ENCODE measurements around the gene CFAP46. TPM values are rescaled to one million over a fixed set of nuclear protein-coding genes. Genes with fewer than 3 reads are reported as not detected.

CFAP46 gene
- total and polyA plus RNA-seq, 2 of the 4 experiments (the other 2 are of a cell fraction): 1.3 to 1.8 TPM

DNA sequence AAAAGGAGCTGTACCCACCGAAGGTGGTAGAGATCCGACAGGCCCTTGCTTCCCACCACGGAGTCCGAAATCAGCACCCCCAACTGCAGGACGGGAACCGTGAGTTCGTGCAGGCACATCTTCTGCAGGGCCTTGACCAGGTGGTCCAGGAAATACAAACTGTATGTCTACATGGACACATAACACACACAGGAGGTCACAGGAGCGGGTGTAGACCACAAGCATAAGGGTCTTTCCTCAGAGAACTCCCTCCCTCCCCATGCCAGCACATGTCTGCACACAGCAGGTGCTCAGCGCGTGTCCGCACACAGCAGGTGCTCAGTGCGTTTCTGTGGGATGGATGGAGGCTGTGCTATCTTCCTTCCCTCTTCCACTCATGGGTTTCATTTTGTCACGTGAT is 69.7 kb downstream of the CFAP46 start:
- in situ Hi-C loops (cut with MboI; ENCODE audit: low sequenced_read_pairs): no loop called here
- H3K23ac ChIP-seq (ENCODE audit: low read depth, low read length): no peak overlapping the region

More for the DNA sequence above, 69.7 kb downstream of the CFAP46 start:
- no peak overlapping the region for H2AFZ ChIP-seq (replicated peaks; ENCODE audit: low read length, poor library complexity)
- dilution Hi-C loops (cut with HindIII; ENCODE audit: low sequenced_read_pairs, unreplicated experiment): no loop called here
- ChIA-PET CTCF (no interaction called here), POLR2A (ENCODE audit: unreplicated experiment) (no interaction called here)
- H3K27ac ChIP-seq (ENCODE audit: insufficient read depth, low read length): no peak overlapping the region
- 80% methylated on average over 1 of the region's 13 CpGs; no CpG with 5 or more reads in 1 of the 2 experiments for WGBS, 2 experiments (ENCODE audit: extremely low coverage in 2 of 2, insufficient read length in 1 of 2)
- ATAC-seq (ENCODE audit: low read depth) (no peak), DNase-seq (no peak)
- H3K18ac ChIP-seq (ENCODE audit: low read depth, low read length): no peak overlapping the region
- no peak overlapping the region for H4K91ac ChIP-seq (ENCODE audit: insufficient read depth, low read depth, low read length)
- no peaks in the 10 kb centered on the region for H3K79me1 ChIP-seq (ENCODE audit: low read depth in 1 of 2, low read length in 2 of 2)
- H3K56ac ChIP-seq (ENCODE audit: extremely low read depth, insufficient read depth, low read length): no peak overlapping the region
- H3K4me3 ChIP-seq (ENCODE audit: insufficient read depth, low read depth, low read length): no peak overlapping the region
- no peak overlapping the region for H3K4me2 ChIP-seq (ENCODE audit: low read depth, low read length)
- no peaks in the 10 kb centered on the region for H4K20me1 ChIP-seq (ENCODE audit: insufficient read depth, low read length)
- H3K14ac ChIP-seq (replicated peaks; ENCODE audit: low read depth, low read length): no peak overlapping the region
- no peaks in the 10 kb centered on the region for H3K9me1 ChIP-seq (ENCODE audit: insufficient read depth, low read length)
- no peak overlapping the region for H3K9ac ChIP-seq (ENCODE audit: low read depth, low read length)
- H3K9me3 ChIP-seq (ENCODE audit: control insufficient read depth, insufficient read depth, low read length): peaks cover 2% of the 10 kb centered on the region
- TF ChIP-seq MAZ (IDR thresholded peaks at IDR 0.05; ENCODE audit: borderline replicate concordance, low read depth, low read length): no peak
- no peak for TF ChIP-seq BHLHE40 (IDR thresholded peaks at IDR 0.05; ENCODE audit: low read depth, low read length)
- no peak for TF ChIP-seq NFE2L2 (IDR thresholded peaks at IDR 0.05; ENCODE audit: low read depth, low read length)
- TF ChIP-seq RAD21 (IDR thresholded peaks at IDR 0.05; ENCODE audit: low read length): no peak
- no peak for TF ChIP-seq MXI1 (IDR thresholded peaks at IDR 0.05; ENCODE audit: borderline replicate concordance, low read depth, low read length)
- no peak for TF ChIP-seq FOS (IDR thresholded peaks at IDR 0.05; ENCODE audit: low read depth, low read length)
- no peak overlapping the region for H2BK15ac ChIP-seq (ENCODE audit: low read depth, low read length)
- no peaks in the 10 kb centered on the region for H3K4me1 ChIP-seq (ENCODE audit: control insufficient read depth, insufficient read depth, low read length)
- intact Hi-C loops (cut with micrococcal nuclease): no loop called here
- no peak overlapping the region for H2BK120ac ChIP-seq (ENCODE audit: low read depth, low read length)
- BruUV-seq (replicated peaks): no TSS peak
- no peak overlapping the region for H4K5ac ChIP-seq (ENCODE audit: low read depth, low read length)
- no peak overlapping the region for H3K4ac ChIP-seq (ENCODE audit: low read depth, low read length)
- H3K36me3 ChIP-seq (ENCODE audit: control insufficient read depth, insufficient read depth, low read length): no peaks in the 10 kb centered on the region
- no peak overlapping the region for H2AK9ac ChIP-seq (replicated peaks; ENCODE audit: low read depth, low read length, poor library complexity)
- H2AK5ac ChIP-seq (ENCODE audit: low read depth, low read length): no peak overlapping the region
- no peak overlapping the region for H2BK20ac ChIP-seq (ENCODE audit: low read depth, low read length)
- H4K8ac ChIP-seq (ENCODE audit: low read depth in 2 of 2, low read length in 2 of 2): no peak overlapping the region
- H3K27me3 ChIP-seq (ENCODE audit: control insufficient read depth, insufficient read depth, low read length): peaks cover 19% of the 10 kb centered on the region
- H2BK5ac ChIP-seq (ENCODE audit: low read depth, low read length, poor library complexity, severe bottlenecking): no peak overlapping the region
